Natural killer cell (primary cell): ENCODE results near the gene DSG4. TPM values are rescaled to one million over a fixed set of nuclear protein-coding genes. Genes with fewer than 3 reads are reported as not detected.

Experiments used
- ATAC-seq, 3 donors: fragments of 150-1000 bp in 2 of 3; fragments of 200-7000 bp in 1 of 3; cut with Tn5 transposase; 1 replicate in 1 of 3; 2 replicates in 2 of 3; pipeline ENCODE4 v1.10.0; 2021; ENCODE audit warnings: mild to moderate bottlenecking in 2 of 3, moderate library complexity in 2 of 3
- DNase-seq, 2 donors: peaks; one replicate each; pipeline versions ENCODE4 v3.0.0 to v3.0.0-alpha.2; 2013 to 2021; ENCODE audit warnings: mixed read lengths in 1 of 2
- H3K27ac ChIP-seq: one replicate; pipeline ENCODE4 v1.5.1; 2013; ENCODE audit warnings: mild to moderate bottlenecking, low read length
- H3K27me3 ChIP-seq: one replicate; pipeline ENCODE4 v1.6.1; 2013; ENCODE audit warnings: low read length; ENCODE audit not compliant: control insufficient read depth, insufficient read depth
- H3K36me3 ChIP-seq: one replicate; pipeline ENCODE4 v1.6.1; 2013; ENCODE audit warnings: low read length; ENCODE audit not compliant: control insufficient read depth, insufficient read depth
- H3K4me1 ChIP-seq: one replicate; pipeline ENCODE4 v1.6.1; 2013; ENCODE audit warnings: low read length; ENCODE audit not compliant: control insufficient read depth, insufficient read depth
- H3K4me3 ChIP-seq: one replicate; pipeline ENCODE4 v1.5.1; 2013; ENCODE audit warnings: low read length
- H3K9me3 ChIP-seq: one replicate; pipeline ENCODE4 v1.6.1; 2013; ENCODE audit warnings: low read length; ENCODE audit not compliant: control insufficient read depth, insufficient read depth
- H3K27ac Mint-ChIP-seq, 2 donors: one replicate each; pipeline ENCODE4 v1.8.0; 2022; ENCODE audit warnings: mild to moderate bottlenecking in 2 of 2, mixed read lengths in 2 of 2, moderate library complexity in 1 of 2
- H3K27me3 Mint-ChIP-seq, 2 donors: one replicate each; pipeline ENCODE4 v1.8.0; 2022; ENCODE audit warnings: low read depth in 2 of 2, mixed read lengths in 2 of 2
- H3K36me3 Mint-ChIP-seq: one replicate; pipeline ENCODE4 v1.8.0; 2022; ENCODE audit warnings: mixed read lengths
- H3K4me1 Mint-ChIP-seq, 2 donors: one replicate each; pipeline ENCODE4 v1.8.0; 2022; ENCODE audit warnings: mixed read lengths in 2 of 2
- H3K4me3 Mint-ChIP-seq: one replicate; pipeline ENCODE4 v1.8.0; 2022; ENCODE audit warnings: mild to moderate bottlenecking, moderate library complexity, mixed read lengths
- H3K9me3 Mint-ChIP-seq, 2 donors: one replicate each; pipeline ENCODE4 v1.8.0; 2022; ENCODE audit warnings: mixed read lengths in 2 of 2
- CTCF ChIP-seq: fragments of 200-600 bp; IDR thresholded peaks from one replicate; pipeline ENCODE4 v1.8.0; 2022; ENCODE audit warnings: antibody characterized with exemption
- WGBS: methylation state at CpG from one replicate; pipeline ENCODE4 v1.1.7; 2013; ENCODE audit warnings: missing lambda C conversion rate; ENCODE audit not compliant: insufficient coverage; 5-methylcytosine and 5-hydroxymethylcytosine counted together
- intact Hi-C: fragments of 100-400 bp; cut with micrococcal nuclease; formaldehyde crosslinking; loops from one replicate; pipeline ENCODE4 v1.14.2; 2022
- total RNA-seq, 4 donors: library from RNA; stranded (reverse); fragments of 120-200 nt in 1 of 4; gene quantifications; one replicate each; pipeline versions ENCODE4 v1.2.3 to v1.2.4, GENCODE V29; 2013 to 2022

Gene DSG4
- total RNA-seq, 3 donors from 2014 or later (not counting 1 experiment from before 2014, with no cell fraction given): not detected

- Histone ChIP-seq H3K4me3 (no peak overlapping the region), H3K36me3 (no peaks in the 10 kb centered on the region), H3K27ac (no peak overlapping the region), H3K27me3 (no peaks in the 10 kb centered on the region), H3K4me1 (no peaks in the 10 kb centered on the region), H3K9me3 (no peaks in the 10 kb centered on the region)
- WGBS: 92% methylated on average over 2 of the region's 2 CpGs
- TF ChIP-seq CTCF: no peak
- Mint-ChIP-seq H3K27ac (no peak overlapping the region), H3K27me3 (peaks cover 0 to 2% of the 10 kb centered on the region in 2 donors), H3K4me3 (no peak overlapping the region), H3K9me3 (peaks cover 3 to 9% of the 10 kb centered on the region in 2 donors), H3K36me3 (no peaks in the 10 kb centered on the region), H3K4me1 (no peaks in the 10 kb centered on the region)
- intact Hi-C loops: no loop called here
- DNase-seq: no peak
- no peak for ATAC-seq
Measured at GRCh38 chr18:31420524-31420923, 43.9 kb downstream of the DSG4 start.

- Mint-ChIP-seq H3K36me3 (no peaks in the 10 kb centered on the region), H3K27ac (no peak overlapping the region), H3K4me1 (no peaks in the 10 kb centered on the region), H3K27me3 (peaks cover 0 to 6% of the 10 kb centered on the region in 2 donors), H3K4me3 (no peak overlapping the region), H3K9me3 (peaks cover 3 to 6% of the 10 kb centered on the region in 2 donors)
- Histone ChIP-seq H3K36me3 (no peaks in the 10 kb centered on the region), H3K4me1 (no peaks in the 10 kb centered on the region), H3K9me3 (no peaks in the 10 kb centered on the region), H3K27me3 (no peaks in the 10 kb centered on the region), H3K27ac (no peak overlapping the region), H3K4me3 (no peak overlapping the region)
- WGBS: 35% methylated on average over 7 of the region's 7 CpGs
- intact Hi-C loops: no loop called here
- no peak for TF ChIP-seq CTCF
- ATAC-seq (no peak), DNase-seq (no peak)
Measured at GRCh38 chr18:31424383-31424988, 47.9 kb downstream of the DSG4 start.

DNA sequence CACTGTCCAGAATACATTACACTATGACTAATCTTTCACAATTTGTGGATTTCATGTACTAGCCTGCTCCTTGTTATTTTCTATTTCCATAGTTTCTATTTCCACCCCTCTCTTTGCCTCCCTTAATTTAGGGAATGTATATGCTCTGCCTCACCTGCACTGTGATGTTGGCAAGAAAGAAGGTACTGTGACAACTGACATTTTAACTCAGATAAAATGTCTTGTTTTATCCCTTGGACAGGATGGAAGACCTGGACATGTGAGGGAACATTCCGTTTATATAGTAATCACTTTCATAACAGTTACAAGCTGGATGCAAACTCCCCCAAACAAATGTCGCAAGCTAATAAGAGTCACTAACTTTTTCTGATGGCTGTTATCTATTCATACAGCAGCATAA is 49.4 kb downstream of the DSG4 start:
- DNase-seq (no peak), ATAC-seq (no peak)
- Histone ChIP-seq H3K36me3 (no peaks in the 10 kb centered on the region), H3K27ac (no peak overlapping the region), H3K9me3 (no peaks in the 10 kb centered on the region), H3K4me1 (no peaks in the 10 kb centered on the region), H3K27me3 (no peaks in the 10 kb centered on the region), H3K4me3 (no peak overlapping the region)
- no peaks in the 10 kb centered on the region for H3K4me1 Mint-ChIP-seq
- H3K36me3 Mint-ChIP-seq: no peaks in the 10 kb centered on the region
- H3K27me3 Mint-ChIP-seq: peaks cover 0 to 6% of the 10 kb centered on the region in 2 donors
- intact Hi-C loops: no loop called here
- TF ChIP-seq CTCF: no peak
- no peak overlapping the region for H3K27ac Mint-ChIP-seq
- no peak overlapping the region for H3K4me3 Mint-ChIP-seq
- peaks cover 3 to 6% of the 10 kb centered on the region in 2 donors for H3K9me3 Mint-ChIP-seq
- 85% methylated on average over 2 of the region's 2 CpGs for WGBS

- WGBS: 86% methylated on average over 4 of the region's 5 CpGs
- no peak for DNase-seq
- no peaks in the 10 kb centered on the region for H3K36me3 ChIP-seq
- no peaks in the 10 kb centered on the region for H3K36me3 Mint-ChIP-seq
- no peaks in the 10 kb centered on the region for H3K4me1 Mint-ChIP-seq
- H3K4me3 ChIP-seq: no peak overlapping the region
- no peak overlapping the region for H3K4me3 Mint-ChIP-seq
- H3K9me3 Mint-ChIP-seq: peaks cover 3 to 6% of the 10 kb centered on the region in 2 donors
- peaks cover 0 to 6% of the 10 kb centered on the region in 2 donors for H3K27me3 Mint-ChIP-seq
- no peaks in the 10 kb centered on the region for H3K9me3 ChIP-seq
- H3K4me1 ChIP-seq: no peaks in the 10 kb centered on the region
- intact Hi-C loops: no loop called here
- H3K27me3 ChIP-seq: no peaks in the 10 kb centered on the region
- TF ChIP-seq CTCF: no peak
- H3K27ac Mint-ChIP-seq: no peak overlapping the region
- H3K27ac ChIP-seq: no peak overlapping the region
- no peak for ATAC-seq
Measured at GRCh38 chr18:31426871-31427406, 50.4 kb downstream of the DSG4 start.
